Activated gamma-delta T cell (primary cell): ENCODE measurements around the gene MYO18B.

Source experiments
- DNase-seq: peaks from one replicate; lab custom pipeline; 2025; lab: John Stamatoyannopoulos, UW

Gene MYO18B

GRCh38 chr22:25990940-25991339, 249.0 kb downstream of the MYO18B start:
- DNase-seq, result no peak

GRCh38 chr22:25992331-25992730, 250.3 kb downstream of the MYO18B start:
- DNase-seq, result no peak

GRCh38 chr22:25996669-25997068, 254.7 kb downstream of the MYO18B start:
- DNase-seq, result no peak

GRCh38 chr22:25997886-25998775, 256.1 kb downstream of the MYO18B start:
- no peak for DNase-seq

GRCh38 chr22:26002456-26002855, 260.5 kb downstream of the MYO18B start:
- no peak for DNase-seq

- DNase-seq, result no peak
Measured at GRCh38 chr22:26004477-26004876, 262.5 kb downstream of the MYO18B start.

GRCh38 chr22:26008587-26008986, 266.6 kb downstream of the MYO18B start:
- no peak for DNase-seq

- DNase-seq, result no peak
Measured at GRCh38 chr22:26016916-26017315, 274.9 kb downstream of the MYO18B start.

GRCh38 chr22:26017932-26018331, 275.9 kb downstream of the MYO18B start:
- no peak for DNase-seq

- DNase-seq, result no peak
Measured at GRCh38 chr22:26019596-26019995, 277.6 kb downstream of the MYO18B start.

- DNase-seq, result no peak
Measured at GRCh38 chr22:26021516-26021915, 279.5 kb downstream of the MYO18B start.

GRCh38 chr22:26023104-26023775, 281.3 kb downstream of the MYO18B start:
- no peak for DNase-seq

GRCh38 chr22:26025626-26026025, 283.6 kb downstream of the MYO18B start:
- no peak for DNase-seq

GRCh38 chr22:26027341-26027740, 285.4 kb downstream of the MYO18B start:
- no peak for DNase-seq

GRCh38 chr22:26031641-26032040, 289.7 kb downstream of the MYO18B start:
- no peak for DNase-seq

- DNase-seq, result no peak
Measured at GRCh38 chr22:26033071-26033470, 291.1 kb downstream of the MYO18B start.

- DNase-seq, result no peak
Measured at GRCh38 chr22:26033586-26033985, 291.6 kb downstream of the MYO18B start.

- DNase-seq, result no peak
Measured at GRCh38 chr22:26035523-26035922, 293.5 kb downstream of the MYO18B start.

GRCh38 chr22:26038365-26038764, 296.4 kb downstream of the MYO18B start:
- DNase-seq, result no peak

GRCh38 chr22:26041931-26042330, 299.9 kb downstream of the MYO18B start:
- no peak for DNase-seq

- DNase-seq, result no peak
Measured at GRCh38 chr22:26043031-26043430, 301.0 kb downstream of the MYO18B start.

- DNase-seq, result no peak
Measured at GRCh38 chr22:26045051-26045450, 303.1 kb downstream of the MYO18B start.

GRCh38 chr22:26045860-26046259, 303.9 kb downstream of the MYO18B start:
- no peak for DNase-seq
